Measurements from ENCODE around the gene CD36. TPM values are rescaled to one million over a fixed set of nuclear protein-coding genes. Genes with fewer than 3 reads are reported as not detected.

Gene CD36
- total RNA-seq, 4 donors from 2014 or later, result 1.2 to 85.5 (median 11.0) TPM

GRCh38 chr7:80631421-80631820, 7.0 kb upstream of the CD36 start:
- Histone ChIP-seq H3K36me3 (no peaks in the 10 kb centered on the region), H3K27me3 (no peaks in the 10 kb centered on the region), H3K27ac (no peak overlapping the region), H3K9me3 (no peaks in the 10 kb centered on the region), H3K4me3 (no peak overlapping the region), H3K4me1 (peaks cover 0 to 28% (median 6%) of the 10 kb centered on the region in 3 donors)
- intact Hi-C loops (cut with DNase I), result no loop called here
- TF ChIP-seq, protein P1, sequence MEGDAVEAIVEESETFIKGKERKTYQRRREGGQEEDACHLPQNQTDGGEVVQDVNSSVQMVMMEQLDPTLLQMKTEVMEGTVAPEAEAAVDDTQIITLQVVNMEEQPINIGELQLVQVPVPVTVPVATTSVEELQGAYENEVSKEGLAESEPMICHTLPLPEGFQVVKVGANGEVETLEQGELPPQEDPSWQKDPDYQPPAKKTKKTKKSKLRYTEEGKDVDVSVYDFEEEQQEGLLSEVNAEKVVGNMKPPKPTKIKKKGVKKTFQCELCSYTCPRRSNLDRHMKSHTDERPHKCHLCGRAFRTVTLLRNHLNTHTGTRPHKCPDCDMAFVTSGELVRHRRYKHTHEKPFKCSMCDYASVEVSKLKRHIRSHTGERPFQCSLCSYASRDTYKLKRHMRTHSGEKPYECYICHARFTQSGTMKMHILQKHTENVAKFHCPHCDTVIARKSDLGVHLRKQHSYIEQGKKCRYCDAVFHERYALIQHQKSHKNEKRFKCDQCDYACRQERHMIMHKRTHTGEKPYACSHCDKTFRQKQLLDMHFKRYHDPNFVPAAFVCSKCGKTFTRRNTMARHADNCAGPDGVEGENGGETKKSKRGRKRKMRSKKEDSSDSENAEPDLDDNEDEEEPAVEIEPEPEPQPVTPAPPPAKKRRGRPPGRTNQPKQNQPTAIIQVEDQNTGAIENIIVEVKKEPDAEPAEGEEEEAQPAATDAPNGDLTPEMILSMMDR (IDR thresholded peaks at IDR 0.05), result no peak
- no peak for TF ChIP-seq POLR2A (IDR thresholded peaks at IDR 0.05)
- no peak for DNase-seq

GRCh38 chr7:80632139-80632538, 6.3 kb upstream of the CD36 start:
- Histone ChIP-seq H3K36me3 (no peaks in the 10 kb centered on the region), H3K4me3 (no peak overlapping the region), H3K9me3 (no peaks in the 10 kb centered on the region), H3K4me1 (peaks cover 0 to 28% (median 6%) of the 10 kb centered on the region in 3 donors), H3K27ac (no peak overlapping the region), H3K27me3 (no peaks in the 10 kb centered on the region)
- TF ChIP-seq, protein P1 (IDR thresholded peaks at IDR 0.05), result no peak
- no peak for TF ChIP-seq POLR2A (IDR thresholded peaks at IDR 0.05)
- WGBS, 2 donors, result 26% methylated on average over 1 of the region's 1 CpG
- no peak for DNase-seq
- intact Hi-C loops (cut with DNase I), result no loop called here

- H3K4me1 ChIP-seq, result peaks cover 0 to 28% (median 6%) of the 10 kb centered on the region in 3 donors
- H3K27me3 ChIP-seq, result no peaks in the 10 kb centered on the region
- no peak for TF ChIP-seq POLR2A (IDR thresholded peaks at IDR 0.05)
- TF ChIP-seq, protein P1 (IDR thresholded peaks at IDR 0.05), result no peak
Observed at GRCh38 chr7:80632819-80633218, 5.6 kb upstream of the CD36 start.

GRCh38 chr7:80634505-80634904, 3.9 kb upstream of the CD36 start:
- Histone ChIP-seq H3K27me3 (no peaks in the 10 kb centered on the region), H3K4me3 (no peak overlapping the region), H3K36me3 (no peaks in the 10 kb centered on the region), H3K4me1 (peaks cover 0 to 28% (median 6%) of the 10 kb centered on the region in 3 donors), H3K9me3 (no peaks in the 10 kb centered on the region), H3K27ac (peak overlapping the region in 1 of 4 donors; percentile 51)
- DNase-seq, result no peak
- TF ChIP-seq, protein P1 (IDR thresholded peaks at IDR 0.05), result no peak
- intact Hi-C loops (cut with DNase I), result no loop called here
- WGBS, 2 donors, result 6 to 16% methylated on average over 2 of the region's 2 CpGs

More at GRCh38 chr7:80632819-80633218, 5.6 kb upstream of the CD36 start:
- no peak for DNase-seq
- Histone ChIP-seq H3K36me3 (no peaks in the 10 kb centered on the region), H3K27ac (no peak overlapping the region), H3K4me3 (no peak overlapping the region), H3K9me3 (no peaks in the 10 kb centered on the region)
- intact Hi-C loops (cut with DNase I), result no loop called here
- WGBS, 2 donors, result 59 to 65% methylated on average over 3 of the region's 3 CpGs

DNA sequence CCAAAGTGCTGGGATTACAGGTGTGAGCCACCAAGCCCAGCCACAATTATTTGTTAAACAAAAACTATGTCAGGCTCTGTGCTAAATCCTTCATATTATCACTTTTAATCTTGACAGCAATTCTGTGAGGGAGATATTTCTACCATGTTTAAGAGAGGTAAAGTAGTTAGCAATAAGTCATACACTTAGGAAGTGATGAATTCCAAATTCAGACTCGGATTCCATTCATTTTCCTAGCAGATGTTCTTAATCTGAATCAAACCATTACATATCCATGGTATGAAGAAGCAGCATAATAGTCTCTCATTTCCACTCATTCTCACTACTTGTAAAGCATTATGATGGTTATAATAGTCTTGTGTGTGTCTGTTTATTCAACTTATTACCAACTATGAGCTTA, 2.9 kb upstream of the CD36 start:
- Histone ChIP-seq H3K9me3 (no peaks in the 10 kb centered on the region), H3K27ac (no peak overlapping the region)
- intact Hi-C loops (cut with DNase I), result no loop called here

More for the DNA sequence above, 2.9 kb upstream of the CD36 start:
- WGBS, 2 donors, result 56% methylated on average over 1 of the region's 1 CpG
- Histone ChIP-seq H3K27me3 (no peaks in the 10 kb centered on the region), H3K36me3 (no peaks in the 10 kb centered on the region), H3K4me1 (peaks cover 0 to 25% (median 6%) of the 10 kb centered on the region in 3 donors), H3K4me3 (no peak overlapping the region)
- TF ChIP-seq, protein P1 (IDR thresholded peaks at IDR 0.05), result no peak
- no peak for TF ChIP-seq POLR2A (IDR thresholded peaks at IDR 0.05)
- no peak for DNase-seq

Measured in esophagus squamous epithelium (tissue), 5 donors.